ENCODE results near the gene AGTRAP. TPM values are rescaled to one million over a fixed set of nuclear protein-coding genes. Genes with fewer than 3 reads are reported as not detected.

The AGTRAP gene
- 47.9 TPM for total RNA-seq

- DNase-seq (ENCODE audit: low read depth in 2 of 3, low spot score in 2 of 3) = peak; percentile 76 to 88 (median 88)
Measured at GRCh38 chr1:11735854-11736745, at the start of gene AGTRAP. Gene AGTRAP, plus strand, starts transcription at chr1:11736136. Its CDS starts 73 bp downstream, at chr1:11736209.

- DNase-seq (ENCODE audit: low read depth in 2 of 3, low spot score in 2 of 3) = no peak
Measured at GRCh38 chr1:11688506-11688905, 47.4 kb upstream of the AGTRAP start.

GRCh38 chr1:11690397-11691301 is 45.3 kb upstream of the AGTRAP start:
- DNase-seq (ENCODE audit: low read depth in 2 of 3, low spot score in 2 of 3) = no peak

GRCh38 chr1:11691302-11691914 is 44.5 kb upstream of the AGTRAP start, which contains the start of gene DRAXIN:
Gene DRAXIN, plus strand, starts transcription at chr1:11691710. Its CDS starts 14,549 bp downstream, at chr1:11706259.
- no peak for DNase-seq (ENCODE audit: low read depth in 2 of 3, low spot score in 2 of 3)

GRCh38 chr1:11691928-11692711 is 43.8 kb upstream of the AGTRAP start:
- no peak for DNase-seq (ENCODE audit: low read depth in 2 of 3, low spot score in 2 of 3)

GRCh38 chr1:11693024-11693590 is 42.8 kb upstream of the AGTRAP start:
- peak in 2 of 3 donors; percentile 84 to 86 for DNase-seq (ENCODE audit: low read depth in 2 of 3, low spot score in 2 of 3)

GRCh38 chr1:11693917-11694316 is 42.0 kb upstream of the AGTRAP start:
- no peak for DNase-seq (ENCODE audit: low read depth in 2 of 3, low spot score in 2 of 3)

GRCh38 chr1:11695861-11696260 is 40.1 kb upstream of the AGTRAP start:
- no peak for DNase-seq (ENCODE audit: low read depth in 2 of 3, low spot score in 2 of 3)

- DNase-seq (ENCODE audit: low read depth in 2 of 3, low spot score in 2 of 3) = no peak
Measured at GRCh38 chr1:11697188-11697892, 38.6 kb upstream of the AGTRAP start.

- no peak for DNase-seq (ENCODE audit: low read depth in 2 of 3, low spot score in 2 of 3)
Measured at GRCh38 chr1:11697893-11698210, 38.1 kb upstream of the AGTRAP start.

GRCh38 chr1:11700601-11701467 is 35.1 kb upstream of the AGTRAP start:
- no peak for DNase-seq (ENCODE audit: low read depth in 2 of 3, low spot score in 2 of 3)

GRCh38 chr1:11701551-11701961 is 34.4 kb upstream of the AGTRAP start:
- no peak for DNase-seq (ENCODE audit: low read depth in 2 of 3, low spot score in 2 of 3)

GRCh38 chr1:11701981-11702803 is 33.7 kb upstream of the AGTRAP start:
- no peak for DNase-seq (ENCODE audit: low read depth in 2 of 3, low spot score in 2 of 3)

GRCh38 chr1:11703357-11704193 is 32.4 kb upstream of the AGTRAP start:
- no peak for DNase-seq (ENCODE audit: low read depth in 2 of 3, low spot score in 2 of 3)

- DNase-seq (ENCODE audit: low read depth in 2 of 3, low spot score in 2 of 3) = no peak
Measured at GRCh38 chr1:11704194-11704529, 31.8 kb upstream of the AGTRAP start.

GRCh38 chr1:11704691-11705475 is 31.1 kb upstream of the AGTRAP start:
- no peak for DNase-seq (ENCODE audit: low read depth in 2 of 3, low spot score in 2 of 3)

All from hematopoietic multipotent progenitor cell (in vitro differentiated cells).